Measurements from ENCODE around the gene GALNT17.

The GALNT17 gene

DNA sequence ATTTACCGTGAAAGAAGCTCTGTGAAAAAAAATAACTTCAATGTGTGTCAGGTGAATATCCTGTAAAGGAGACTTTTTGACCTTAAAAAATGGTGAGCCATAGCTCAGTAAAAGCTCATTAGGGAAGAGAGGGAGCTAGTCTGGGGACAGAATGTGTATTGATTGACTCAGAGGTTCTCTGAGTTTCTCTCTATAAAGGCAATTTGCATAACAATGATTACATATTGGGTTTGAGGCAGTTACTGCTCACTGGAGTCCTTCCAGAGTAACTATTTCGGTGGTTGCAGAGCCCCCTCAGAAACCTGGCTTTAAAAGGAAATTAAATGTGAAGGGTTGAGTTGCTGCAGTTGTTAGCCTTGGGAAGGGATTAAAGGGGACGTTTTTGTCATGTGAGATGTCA is 181.6 kb downstream of the GALNT17 start:
- Histone ChIP-seq H3K79me2 (ENCODE audit: insufficient read depth, low read length) (no peaks in the 10 kb centered on the region), H2AFZ (ENCODE audit: low read length) (no peak overlapping the region), H3K4me2 (ENCODE audit: low read depth, low read length, poor library complexity, severe bottlenecking) (no peak overlapping the region), H3K9me2 (replicated peaks; ENCODE audit: low read depth, low read length) (no peaks in the 10 kb centered on the region), H3F3A (ENCODE audit: low read depth) (no peaks in the 10 kb centered on the region), H3K4me3 (ENCODE audit: low read length, poor library complexity, severe bottlenecking) (no peak overlapping the region), H3K4me1 (ENCODE audit: insufficient read depth, low read length, poor library complexity, severe bottlenecking) (no peaks in the 10 kb centered on the region), H3K9me3 (ENCODE audit: insufficient read depth, low read depth, low read length) (0 out of 2 replicates have a peak, but pooled peaks cover 4% of the 10 kb centered on the region), H3K9ac (ENCODE audit: low read depth, low read length, poor library complexity, severe bottlenecking) (no peak overlapping the region), H4K20me1 (ENCODE audit: insufficient read depth, low read length, poor library complexity, severe bottlenecking) (no peaks in the 10 kb centered on the region), H3K36me3 (ENCODE audit: insufficient read depth, low read length) (no peaks in the 10 kb centered on the region), H3K27me3 (ENCODE audit: insufficient read depth, low read length, poor library complexity, severe bottlenecking) (no peaks in the 10 kb centered on the region)
- TF ChIP-seq, protein P1, sequence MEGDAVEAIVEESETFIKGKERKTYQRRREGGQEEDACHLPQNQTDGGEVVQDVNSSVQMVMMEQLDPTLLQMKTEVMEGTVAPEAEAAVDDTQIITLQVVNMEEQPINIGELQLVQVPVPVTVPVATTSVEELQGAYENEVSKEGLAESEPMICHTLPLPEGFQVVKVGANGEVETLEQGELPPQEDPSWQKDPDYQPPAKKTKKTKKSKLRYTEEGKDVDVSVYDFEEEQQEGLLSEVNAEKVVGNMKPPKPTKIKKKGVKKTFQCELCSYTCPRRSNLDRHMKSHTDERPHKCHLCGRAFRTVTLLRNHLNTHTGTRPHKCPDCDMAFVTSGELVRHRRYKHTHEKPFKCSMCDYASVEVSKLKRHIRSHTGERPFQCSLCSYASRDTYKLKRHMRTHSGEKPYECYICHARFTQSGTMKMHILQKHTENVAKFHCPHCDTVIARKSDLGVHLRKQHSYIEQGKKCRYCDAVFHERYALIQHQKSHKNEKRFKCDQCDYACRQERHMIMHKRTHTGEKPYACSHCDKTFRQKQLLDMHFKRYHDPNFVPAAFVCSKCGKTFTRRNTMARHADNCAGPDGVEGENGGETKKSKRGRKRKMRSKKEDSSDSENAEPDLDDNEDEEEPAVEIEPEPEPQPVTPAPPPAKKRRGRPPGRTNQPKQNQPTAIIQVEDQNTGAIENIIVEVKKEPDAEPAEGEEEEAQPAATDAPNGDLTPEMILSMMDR (conservative IDR thresholded peaks at IDR 0.05; ENCODE audit: low read length), result no peak
- no peak for TF ChIP-seq EZH2phosphoT487 (IDR thresholded peaks at IDR 0.05; ENCODE audit: borderline replicate concordance)

DNA sequence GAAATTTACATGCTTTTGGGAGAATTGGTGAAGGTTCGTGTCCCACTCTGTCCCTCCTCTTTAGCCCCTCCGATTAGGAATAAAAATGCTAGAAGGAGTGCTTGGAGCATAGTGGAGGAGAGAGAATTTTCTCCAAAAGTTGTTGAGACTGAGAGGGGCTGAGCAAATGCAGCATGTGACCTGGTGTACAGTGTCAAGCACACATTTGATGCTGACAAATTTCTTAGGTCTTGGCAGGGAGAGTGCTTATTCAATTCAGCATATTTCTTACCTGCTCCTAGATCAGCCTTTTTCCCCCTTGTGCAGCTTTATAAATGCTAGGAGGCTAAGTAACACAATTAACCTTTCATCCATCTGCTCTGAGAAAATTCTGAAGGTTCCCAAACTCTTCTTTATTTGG is 189.0 kb downstream of the GALNT17 start:
- TF ChIP-seq, protein P1 (conservative IDR thresholded peaks at IDR 0.05; ENCODE audit: low read length), result no peak
- no peak for TF ChIP-seq EZH2phosphoT487 (IDR thresholded peaks at IDR 0.05; ENCODE audit: borderline replicate concordance)
- Histone ChIP-seq H4K20me1 (ENCODE audit: insufficient read depth, low read length, poor library complexity, severe bottlenecking) (no peaks in the 10 kb centered on the region), H3K4me3 (ENCODE audit: low read length, poor library complexity, severe bottlenecking) (no peak overlapping the region), H3K79me2 (ENCODE audit: insufficient read depth, low read length) (no peaks in the 10 kb centered on the region), H3K9me2 (replicated peaks; ENCODE audit: low read depth, low read length) (no peaks in the 10 kb centered on the region), H3F3A (ENCODE audit: low read depth) (no peaks in the 10 kb centered on the region), H3K9me3 (ENCODE audit: insufficient read depth, low read depth, low read length) (no peaks in the 10 kb centered on the region; the same call in 1 of the 2 replicates), H3K4me1 (ENCODE audit: insufficient read depth, low read length, poor library complexity, severe bottlenecking) (no peaks in the 10 kb centered on the region), H2AFZ (ENCODE audit: low read length) (no peak overlapping the region), H3K36me3 (ENCODE audit: insufficient read depth, low read length) (no peaks in the 10 kb centered on the region), H3K9ac (ENCODE audit: low read depth, low read length, poor library complexity, severe bottlenecking) (no peak overlapping the region), H3K27me3 (ENCODE audit: insufficient read depth, low read length, poor library complexity, severe bottlenecking) (no peaks in the 10 kb centered on the region), H3K4me2 (ENCODE audit: low read depth, low read length, poor library complexity, severe bottlenecking) (no peak overlapping the region)

DNA sequence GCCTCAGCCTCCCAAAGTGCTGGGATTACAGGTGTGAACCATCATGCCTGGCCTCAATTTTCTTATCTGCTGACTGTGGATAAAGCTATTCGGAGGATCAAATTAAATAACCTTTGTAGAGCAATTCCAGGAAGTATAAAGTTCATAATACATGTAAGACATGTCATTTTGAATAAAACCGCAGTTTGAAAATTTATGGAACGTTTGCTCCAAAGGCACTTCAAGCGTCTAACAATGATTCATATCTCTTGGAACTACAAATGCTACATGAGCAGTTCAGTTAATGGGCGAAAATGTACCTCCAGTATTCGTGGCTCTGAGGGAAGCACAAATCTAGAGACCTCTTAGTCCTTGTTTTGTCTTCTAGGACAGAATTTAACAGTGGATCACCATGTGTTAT is 190.3 kb downstream of the GALNT17 start:
- H3K79me2 ChIP-seq (ENCODE audit: insufficient read depth, low read length), result no peaks in the 10 kb centered on the region

More for the DNA sequence above, 190.3 kb downstream of the GALNT17 start:
- H4K20me1 ChIP-seq (ENCODE audit: insufficient read depth, low read length, poor library complexity, severe bottlenecking), result no peaks in the 10 kb centered on the region
- no peaks in the 10 kb centered on the region for H3F3A ChIP-seq (ENCODE audit: low read depth)
- H3K27me3 ChIP-seq (ENCODE audit: insufficient read depth, low read length, poor library complexity, severe bottlenecking), result no peaks in the 10 kb centered on the region
- H3K4me2 ChIP-seq (ENCODE audit: low read depth, low read length, poor library complexity, severe bottlenecking), result no peak overlapping the region
- no peaks in the 10 kb centered on the region for H3K9me2 ChIP-seq (replicated peaks; ENCODE audit: low read depth, low read length)
- H3K4me3 ChIP-seq (ENCODE audit: low read length, poor library complexity, severe bottlenecking), result no peak overlapping the region
- no peak overlapping the region for H2AFZ ChIP-seq (ENCODE audit: low read length)
- H3K9ac ChIP-seq (ENCODE audit: low read depth, low read length, poor library complexity, severe bottlenecking), result no peak overlapping the region
- no peaks in the 10 kb centered on the region; the same call in 1 of the 2 replicates for H3K9me3 ChIP-seq (ENCODE audit: insufficient read depth, low read depth, low read length)
- H3K36me3 ChIP-seq (ENCODE audit: insufficient read depth, low read length), result no peaks in the 10 kb centered on the region
- no peaks in the 10 kb centered on the region for H3K4me1 ChIP-seq (ENCODE audit: insufficient read depth, low read length, poor library complexity, severe bottlenecking)
- TF ChIP-seq, protein P1 (conservative IDR thresholded peaks at IDR 0.05; ENCODE audit: low read length), result no peak
- no peak for TF ChIP-seq EZH2phosphoT487 (IDR thresholded peaks at IDR 0.05; ENCODE audit: borderline replicate concordance)

Data from Loucy (cell line).